Measurements from ENCODE around the gene NOVA1. TPM values are rescaled to one million over a fixed set of nuclear protein-coding genes. Genes with fewer than 3 reads are reported as not detected.

NOVA1 gene
- polyA plus RNA-seq, 3 donors from 2014 or later: not detected

DNA sequence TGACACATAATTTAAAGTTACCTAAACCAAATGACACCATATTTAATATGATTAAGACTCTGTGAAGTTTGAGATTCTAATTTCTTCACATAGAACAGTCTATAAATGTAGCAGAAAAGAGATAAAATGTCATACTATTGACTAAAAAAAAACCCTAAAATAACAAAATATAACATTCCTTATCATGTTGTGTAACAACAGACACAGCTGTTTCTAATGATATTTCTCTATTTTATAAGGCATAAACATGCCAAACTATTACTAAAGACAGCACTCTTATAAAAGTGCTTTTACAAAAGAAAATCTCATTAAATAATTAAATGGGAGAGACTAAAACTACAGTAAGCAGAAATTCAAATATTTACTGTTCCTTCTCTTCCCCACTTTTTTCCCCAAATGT lies 49.4 kb downstream of the NOVA1 start:
- Mint-ChIP-seq H3K4me3 (no peak overlapping the region), H3K27ac (no peak overlapping the region), H3K36me3 (no peaks in the 10 kb centered on the region), H3K9me3 (peaks cover 5 to 36% (median 9%) of the 10 kb centered on the region in 6 donors), H3K4me1 (no peaks in the 10 kb centered on the region), H3K27me3 (ENCODE audit: low read depth in 3 of 3) (no peaks in the 10 kb centered on the region)
- no peak for DNase-seq

DNA sequence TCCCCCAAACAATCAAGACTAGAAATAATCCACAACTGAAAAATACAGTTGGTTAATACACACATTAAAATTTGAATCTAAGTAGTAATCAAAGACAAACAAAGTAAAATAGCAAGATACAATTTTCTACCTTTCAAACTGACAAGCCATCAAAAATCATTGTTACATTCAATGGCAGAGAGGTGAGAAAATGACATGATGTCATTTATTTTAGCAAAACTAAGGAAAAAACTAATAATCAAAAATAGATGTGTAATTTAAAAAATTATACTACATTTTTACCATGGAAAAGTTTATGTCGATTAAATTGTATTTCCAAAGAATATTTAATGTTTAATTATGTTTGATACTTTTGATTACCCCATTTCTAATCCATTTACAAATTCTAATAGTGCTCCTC lies 59.7 kb downstream of the NOVA1 start:
- no peak for DNase-seq
- peaks cover 3 to 46% (median 9%) of the 10 kb centered on the region in 6 donors for H3K9me3 Mint-ChIP-seq
- no peak overlapping the region for H3K27ac Mint-ChIP-seq
- H3K36me3 Mint-ChIP-seq: peaks cover 0 to 4% (median 0%) of the 10 kb centered on the region in 3 donors
- no peaks in the 10 kb centered on the region for H3K4me1 Mint-ChIP-seq
- peaks cover 0 to 2% (median 0%) of the 10 kb centered on the region in 3 donors for H3K27me3 Mint-ChIP-seq (ENCODE audit: low read depth in 3 of 3)
- no peak overlapping the region for H3K4me3 Mint-ChIP-seq

DNA sequence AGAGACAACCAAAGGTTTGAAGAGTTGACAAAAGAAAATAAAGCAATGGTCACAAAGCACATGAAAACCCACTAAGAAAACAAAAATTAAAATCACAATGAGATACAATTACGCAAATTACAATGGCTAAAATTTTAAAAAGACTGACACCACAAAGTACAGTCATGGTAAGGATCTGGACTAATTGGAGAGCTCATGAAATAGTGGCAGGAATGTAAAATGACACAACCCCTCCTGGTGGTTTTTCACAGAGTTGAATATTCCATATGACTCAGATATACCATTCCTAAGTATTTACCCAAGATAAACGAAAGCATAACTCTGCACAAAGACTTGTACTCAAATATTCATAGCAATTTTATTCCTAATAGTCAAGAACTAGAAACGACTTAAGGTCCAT lies 65.9 kb downstream of the NOVA1 start:
- Mint-ChIP-seq H3K27ac (no peak overlapping the region), H3K4me3 (no peak overlapping the region), H3K4me1 (no peaks in the 10 kb centered on the region), H3K9me3 (peaks cover 5 to 36% (median 15%) of the 10 kb centered on the region in 6 donors), H3K36me3 (no peaks in the 10 kb centered on the region), H3K27me3 (ENCODE audit: low read depth in 3 of 3) (no peaks in the 10 kb centered on the region)
- DNase-seq: no peak

- Mint-ChIP-seq H3K4me1 (no peaks in the 10 kb centered on the region), H3K36me3 (no peaks in the 10 kb centered on the region)
- no peak for DNase-seq
Observed at GRCh38 chr14:26528415-26529182, 69.2 kb downstream of the NOVA1 start.

DNA sequence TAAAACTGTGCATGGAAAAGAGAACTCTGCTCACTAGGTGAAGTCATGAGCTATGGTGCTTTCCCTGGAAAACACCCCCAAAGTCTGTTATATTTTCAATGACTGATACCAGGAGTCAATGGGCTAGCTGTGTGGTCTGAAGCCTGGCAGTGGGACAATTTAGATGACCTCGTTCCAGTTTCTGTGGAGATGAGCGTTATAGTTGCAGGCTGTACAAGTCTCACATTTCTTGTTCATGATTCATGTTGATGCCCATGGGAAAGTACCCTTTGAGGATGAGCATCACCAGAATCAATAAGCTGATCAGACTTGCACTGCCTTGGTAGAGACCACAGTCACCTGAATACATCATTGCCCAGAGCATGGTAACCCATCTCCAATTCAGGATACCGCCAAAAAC lies 70.7 kb downstream of the NOVA1 start:
- Mint-ChIP-seq H3K27me3 (ENCODE audit: low read depth in 3 of 3) (no peaks in the 10 kb centered on the region), H3K4me3 (no peak overlapping the region), H3K27ac (no peak overlapping the region), H3K36me3 (no peaks in the 10 kb centered on the region), H3K9me3 (peaks cover 2 to 43% (median 16%) of the 10 kb centered on the region in 6 donors), H3K4me1 (no peaks in the 10 kb centered on the region)
- DNase-seq: no peak

More at GRCh38 chr14:26528415-26529182, 69.2 kb downstream of the NOVA1 start:
- peaks cover 2 to 38% (median 14%) of the 10 kb centered on the region in 6 donors for H3K9me3 Mint-ChIP-seq
- no peaks in the 10 kb centered on the region for H3K27me3 Mint-ChIP-seq (ENCODE audit: low read depth in 3 of 3)
- no peak overlapping the region for H3K4me3 Mint-ChIP-seq
- no peak overlapping the region for H3K27ac Mint-ChIP-seq

DNA sequence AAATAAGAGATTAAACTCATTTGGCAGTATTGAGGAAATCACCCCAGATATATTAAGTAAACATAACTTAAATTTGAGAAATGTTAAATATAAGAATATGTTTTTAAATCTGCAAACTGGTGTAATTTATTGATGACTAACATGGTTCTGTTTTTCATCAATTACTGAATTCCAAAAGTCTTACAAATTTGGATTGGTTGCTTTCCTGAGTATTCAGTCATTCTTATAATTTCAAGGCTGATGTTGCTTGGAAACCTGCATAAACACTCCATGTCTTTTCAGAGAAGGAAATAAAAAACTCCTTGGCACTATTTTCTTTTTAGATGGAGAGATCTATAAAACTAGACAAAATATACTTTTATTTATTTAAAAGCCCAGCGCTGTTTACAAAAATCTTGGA lies 71.7 kb downstream of the NOVA1 start:
- Mint-ChIP-seq H3K4me3 (no peak overlapping the region), H3K27me3 (ENCODE audit: low read depth in 3 of 3) (no peaks in the 10 kb centered on the region), H3K27ac (no peak overlapping the region), H3K9me3 (peaks cover 2 to 39% (median 13%) of the 10 kb centered on the region in 6 donors), H3K36me3 (no peaks in the 10 kb centered on the region), H3K4me1 (no peaks in the 10 kb centered on the region)
- no peak for DNase-seq

DNA sequence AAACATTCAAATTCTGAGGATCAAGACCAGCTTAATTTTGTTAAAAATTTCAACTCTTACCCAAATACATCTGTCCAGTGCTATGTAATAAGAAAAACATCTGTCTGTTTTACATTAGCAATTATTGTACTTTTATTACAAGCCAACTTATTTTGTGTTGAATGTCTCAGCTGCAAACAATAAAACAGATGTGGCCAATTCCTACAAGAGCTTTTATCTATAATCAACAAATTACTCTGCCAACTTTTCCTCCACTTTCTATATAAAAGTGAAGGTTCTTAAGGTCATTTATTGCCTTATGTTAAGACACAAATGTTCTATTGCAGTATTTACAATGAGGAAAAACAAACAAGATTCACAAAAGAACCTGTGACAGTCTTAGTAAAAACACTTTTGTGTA lies 72.7 kb downstream of the NOVA1 start:
- Mint-ChIP-seq H3K36me3 (no peaks in the 10 kb centered on the region), H3K9me3 (peaks cover 2 to 37% (median 11%) of the 10 kb centered on the region in 6 donors), H3K4me3 (no peak overlapping the region), H3K27ac (no peak overlapping the region), H3K4me1 (no peaks in the 10 kb centered on the region), H3K27me3 (ENCODE audit: low read depth in 3 of 3) (no peaks in the 10 kb centered on the region)
- DNase-seq: no peak

GRCh38 chr14:26522967-26523366 lies 74.9 kb downstream of the NOVA1 start:
- H3K4me3 Mint-ChIP-seq: no peak overlapping the region
- DNase-seq: no peak
- H3K4me1 Mint-ChIP-seq: no peaks in the 10 kb centered on the region
- H3K36me3 Mint-ChIP-seq: no peaks in the 10 kb centered on the region
- H3K9me3 Mint-ChIP-seq: peaks cover 0 to 32% (median 8%) of the 10 kb centered on the region in 6 donors
- H3K27me3 Mint-ChIP-seq (ENCODE audit: low read depth in 3 of 3): no peaks in the 10 kb centered on the region
- H3K27ac Mint-ChIP-seq: no peak overlapping the region

- no peak overlapping the region for H3K27ac Mint-ChIP-seq
- peaks cover 0 to 21% (median 8%) of the 10 kb centered on the region in 6 donors for H3K9me3 Mint-ChIP-seq
- no peak overlapping the region for H3K4me3 Mint-ChIP-seq
- DNase-seq: no peak
- H3K36me3 Mint-ChIP-seq: no peaks in the 10 kb centered on the region
- no peaks in the 10 kb centered on the region for H3K4me1 Mint-ChIP-seq
- H3K27me3 Mint-ChIP-seq (ENCODE audit: low read depth in 3 of 3): no peaks in the 10 kb centered on the region
Observed at GRCh38 chr14:26517771-26518170, 80.1 kb downstream of the NOVA1 start.

- Mint-ChIP-seq H3K4me1 (no peaks in the 10 kb centered on the region), H3K27me3 (ENCODE audit: low read depth in 3 of 3) (no peaks in the 10 kb centered on the region), H3K4me3 (no peak overlapping the region), H3K27ac (no peak overlapping the region), H3K9me3 (peaks cover 3 to 26% (median 12%) of the 10 kb centered on the region in 6 donors), H3K36me3 (no peaks in the 10 kb centered on the region)
- no peak for DNase-seq
Observed at GRCh38 chr14:26500028-26500427, 97.8 kb downstream of the NOVA1 start.

- peaks cover 2 to 21% (median 12%) of the 10 kb centered on the region in 6 donors for H3K9me3 Mint-ChIP-seq
- H3K4me1 Mint-ChIP-seq: no peaks in the 10 kb centered on the region
- no peak for DNase-seq
- H3K27me3 Mint-ChIP-seq (ENCODE audit: low read depth in 3 of 3): no peaks in the 10 kb centered on the region
- H3K27ac Mint-ChIP-seq: no peak overlapping the region
- no peaks in the 10 kb centered on the region for H3K36me3 Mint-ChIP-seq
- no peak overlapping the region for H3K4me3 Mint-ChIP-seq
Observed at GRCh38 chr14:26499546-26499945, 98.3 kb downstream of the NOVA1 start.

DNA sequence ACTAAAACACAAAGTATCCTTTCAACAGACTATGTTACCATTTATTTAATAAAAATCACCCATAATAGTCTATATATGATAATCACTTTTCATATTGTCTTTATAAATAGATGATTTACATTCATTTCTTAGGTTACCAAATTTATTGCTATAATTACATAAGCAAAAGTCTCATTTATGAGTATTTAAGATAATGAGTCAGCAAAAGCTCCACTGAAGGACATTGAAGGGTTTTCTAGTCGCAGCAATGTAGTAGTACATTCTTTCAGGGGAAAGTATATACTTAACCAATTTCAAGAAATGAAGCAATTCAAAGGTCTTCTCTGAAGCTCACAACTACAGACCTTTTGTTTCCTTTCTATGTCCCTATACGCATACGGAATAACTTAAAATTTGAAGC lies 110.9 kb downstream of the NOVA1 start:
- Mint-ChIP-seq H3K36me3 (no peaks in the 10 kb centered on the region), H3K4me3 (no peak overlapping the region), H3K27ac (no peak overlapping the region), H3K9me3 (peaks cover 6 to 36% (median 17%) of the 10 kb centered on the region in 6 donors), H3K27me3 (ENCODE audit: low read depth in 3 of 3) (no peaks in the 10 kb centered on the region), H3K4me1 (no peaks in the 10 kb centered on the region)
- DNase-seq: no peak

DNA sequence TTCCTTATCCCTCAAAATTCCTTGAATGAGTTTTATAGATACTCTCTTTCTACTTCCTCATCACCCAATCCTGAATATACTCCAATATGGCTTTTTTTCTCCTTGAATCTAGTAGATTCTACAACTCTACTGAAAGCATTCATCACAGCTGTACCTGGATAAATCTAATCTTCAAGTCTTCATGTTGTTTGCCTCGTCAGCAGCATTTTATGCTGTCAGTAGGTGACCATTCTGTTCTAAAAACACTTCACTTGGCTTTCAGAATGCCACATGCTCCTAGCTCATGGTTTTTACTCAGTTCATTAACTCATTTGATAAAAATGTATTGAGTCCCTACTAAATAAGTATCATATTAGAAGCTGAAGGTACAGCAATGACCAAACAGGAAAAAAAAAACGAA lies 113.3 kb downstream of the NOVA1 start:
- peaks cover 7 to 37% (median 21%) of the 10 kb centered on the region in 6 donors for H3K9me3 Mint-ChIP-seq
- no peaks in the 10 kb centered on the region for H3K4me1 Mint-ChIP-seq
- no peaks in the 10 kb centered on the region for H3K36me3 Mint-ChIP-seq
- no peak overlapping the region for H3K4me3 Mint-ChIP-seq
- peaks cover 0 to 2% (median 0%) of the 10 kb centered on the region in 3 donors for H3K27me3 Mint-ChIP-seq (ENCODE audit: low read depth in 3 of 3)
- H3K27ac Mint-ChIP-seq: no peak overlapping the region
- DNase-seq: no peak

DNA sequence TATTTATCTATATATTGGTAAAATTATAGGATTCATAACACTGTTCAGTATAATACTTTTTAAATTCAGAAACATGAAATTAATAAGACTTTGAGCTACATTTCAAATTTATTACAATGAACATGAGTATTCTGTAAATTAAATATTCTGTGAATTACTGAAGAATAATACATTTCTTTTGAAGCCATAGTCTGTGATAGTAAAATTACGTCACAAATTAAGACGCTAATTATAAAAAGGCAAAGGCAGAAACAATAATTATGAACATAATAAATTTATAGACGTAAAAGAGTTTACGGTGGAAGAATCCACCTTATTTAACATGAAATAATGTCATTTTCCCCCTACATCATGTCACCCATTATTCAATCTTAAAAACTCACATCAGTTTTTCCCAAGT lies 118.9 kb downstream of the NOVA1 start:
- Mint-ChIP-seq H3K4me1 (no peaks in the 10 kb centered on the region), H3K9me3 (peaks cover 3 to 21% (median 16%) of the 10 kb centered on the region in 6 donors), H3K4me3 (no peak overlapping the region), H3K27me3 (ENCODE audit: low read depth in 3 of 3) (peaks cover 0 to 2% (median 0%) of the 10 kb centered on the region in 3 donors), H3K27ac (no peak overlapping the region), H3K36me3 (no peaks in the 10 kb centered on the region)
- no peak for DNase-seq

DNA sequence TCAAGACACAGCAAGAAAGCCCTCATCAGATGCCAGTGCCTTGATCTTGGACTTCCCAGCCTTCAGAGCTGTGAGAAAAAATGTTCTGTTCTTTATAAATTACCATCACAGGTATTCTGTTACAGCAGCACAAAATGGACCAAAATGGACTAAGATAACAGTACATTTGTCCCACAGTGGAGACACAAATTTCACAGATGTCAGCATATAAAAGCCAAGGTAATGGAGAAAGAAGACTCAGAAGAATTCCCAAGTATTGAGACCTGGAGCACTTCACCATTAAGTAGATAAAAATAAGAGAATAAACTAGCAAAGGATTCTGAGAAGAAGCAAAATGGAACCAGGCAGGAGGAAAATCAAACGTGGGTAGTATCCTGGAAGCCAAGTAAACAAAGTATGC lies 131.0 kb downstream of the NOVA1 start:
- Mint-ChIP-seq H3K9me3 (peaks cover 5 to 41% (median 13%) of the 10 kb centered on the region in 6 donors), H3K27ac (no peak overlapping the region), H3K36me3 (peaks cover 0 to 4% (median 0%) of the 10 kb centered on the region in 3 donors), H3K4me3 (no peak overlapping the region), H3K4me1 (no peaks in the 10 kb centered on the region), H3K27me3 (ENCODE audit: low read depth in 3 of 3) (no peaks in the 10 kb centered on the region)
- no peak for DNase-seq

Measured in immature natural killer cell (primary cell).